ENCODE measurements around the gene MYO16. TPM values are rescaled to one million over a fixed set of nuclear protein-coding genes. Genes with fewer than 3 reads are reported as not detected.
A peak's percentile ranks its signal among the peaks of the same experiment; 100 is the strongest.

MYO16 gene
- total RNA-seq, 1 donor from 2014 or later = 2.9 TPM

GRCh38 chr13:108932196-108932595, 302.8 kb downstream of the MYO16 start:
- no peak for DNase-seq (ENCODE audit: low spot score)

DNA sequence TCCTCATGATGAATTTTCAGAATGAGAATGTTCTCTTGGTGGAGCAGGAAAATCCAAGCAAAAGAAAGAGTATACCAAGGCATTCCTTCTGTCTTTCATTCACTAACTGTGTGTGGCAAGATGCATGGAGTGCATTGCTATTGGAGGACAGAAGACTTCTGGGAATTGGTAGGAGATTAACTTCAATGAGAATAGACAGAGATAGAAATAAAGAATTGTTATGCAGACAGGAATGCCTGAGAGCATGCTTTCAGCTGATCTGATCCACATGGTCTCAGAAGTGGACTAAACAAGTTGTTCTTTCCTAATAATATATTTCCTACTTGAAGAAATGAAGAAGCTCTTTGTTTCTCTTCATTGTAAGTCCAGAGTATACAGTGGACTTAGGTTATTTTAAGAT, 303.6 kb downstream of the MYO16 start:
- no peak for DNase-seq (ENCODE audit: low spot score)

GRCh38 chr13:108938155-108938554, 308.7 kb downstream of the MYO16 start:
- no peak for DNase-seq (ENCODE audit: low spot score)

GRCh38 chr13:108940121-108940520, 310.7 kb downstream of the MYO16 start:
- DNase-seq (ENCODE audit: low spot score) = no peak

DNA sequence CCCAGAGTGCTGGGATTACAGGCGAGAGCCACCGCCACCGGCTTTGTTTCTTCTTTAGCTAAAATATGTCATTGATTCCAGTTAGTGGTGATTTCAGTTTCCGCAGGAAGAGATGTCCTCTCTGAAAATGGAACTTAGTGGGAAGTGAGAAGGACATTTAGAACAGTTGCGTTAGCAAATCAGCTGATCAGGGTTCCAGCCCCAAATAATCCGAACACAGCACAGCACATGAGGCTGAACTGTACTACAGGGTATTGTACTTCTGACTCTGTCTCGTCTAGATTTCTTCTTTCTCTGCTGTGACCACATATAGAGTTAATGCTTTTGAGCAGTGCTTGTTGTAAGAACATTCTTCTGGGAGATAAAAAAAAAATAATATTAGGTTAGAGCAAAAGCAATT, 314.4 kb downstream of the MYO16 start:
- DNase-seq (ENCODE audit: low spot score) = no peak

DNA sequence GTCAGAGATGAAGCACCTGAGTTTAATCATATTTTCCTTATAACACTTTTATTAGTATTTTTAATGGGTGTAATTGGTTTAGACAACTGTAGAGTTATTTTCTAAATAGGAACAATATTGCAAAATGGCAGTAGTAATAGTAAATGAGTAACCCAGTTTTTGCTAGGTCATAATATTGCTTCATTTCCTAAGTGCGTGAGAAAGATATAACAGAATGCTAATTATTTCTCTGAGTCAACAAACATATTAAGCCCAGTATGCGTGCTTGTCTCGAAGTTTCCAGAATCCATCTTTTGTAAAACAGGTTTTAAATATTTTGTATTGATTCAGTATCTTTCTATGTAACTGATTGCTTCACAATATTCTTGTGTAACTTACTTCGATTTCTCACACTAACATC, 315.3 kb downstream of the MYO16 start:
- DNase-seq (ENCODE audit: low spot score) = no peak

- no peak for DNase-seq (ENCODE audit: low spot score)
Observed at GRCh38 chr13:108947551-108948030, 318.2 kb downstream of the MYO16 start.

DNA sequence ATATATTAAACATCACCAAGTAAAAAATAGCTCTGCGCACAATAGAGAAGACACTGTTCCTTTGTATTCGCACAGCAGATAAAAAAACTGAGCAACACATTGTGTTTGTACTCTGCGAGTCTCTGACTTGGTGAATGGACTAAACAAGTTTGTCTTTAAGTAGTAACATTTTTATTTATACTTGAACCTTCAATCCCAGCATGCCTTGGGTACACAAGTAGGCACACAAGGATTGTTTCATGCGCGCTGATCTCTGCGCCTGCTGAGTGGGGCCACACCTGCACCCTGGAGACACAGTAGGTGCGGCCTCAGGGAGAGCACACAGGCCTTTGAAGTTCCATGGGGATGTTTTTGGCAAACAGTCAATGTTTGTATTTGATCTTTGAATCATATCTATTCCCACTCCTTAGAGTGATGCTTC, 318.9 kb downstream of the MYO16 start:
- no peak for DNase-seq (ENCODE audit: low spot score)

- no peak for DNase-seq (ENCODE audit: low spot score)
Observed at GRCh38 chr13:108950333-108951010, 321.1 kb downstream of the MYO16 start.

GRCh38 chr13:108955741-108956140, 326.3 kb downstream of the MYO16 start:
- DNase-seq (ENCODE audit: low spot score) = no peak

DNA sequence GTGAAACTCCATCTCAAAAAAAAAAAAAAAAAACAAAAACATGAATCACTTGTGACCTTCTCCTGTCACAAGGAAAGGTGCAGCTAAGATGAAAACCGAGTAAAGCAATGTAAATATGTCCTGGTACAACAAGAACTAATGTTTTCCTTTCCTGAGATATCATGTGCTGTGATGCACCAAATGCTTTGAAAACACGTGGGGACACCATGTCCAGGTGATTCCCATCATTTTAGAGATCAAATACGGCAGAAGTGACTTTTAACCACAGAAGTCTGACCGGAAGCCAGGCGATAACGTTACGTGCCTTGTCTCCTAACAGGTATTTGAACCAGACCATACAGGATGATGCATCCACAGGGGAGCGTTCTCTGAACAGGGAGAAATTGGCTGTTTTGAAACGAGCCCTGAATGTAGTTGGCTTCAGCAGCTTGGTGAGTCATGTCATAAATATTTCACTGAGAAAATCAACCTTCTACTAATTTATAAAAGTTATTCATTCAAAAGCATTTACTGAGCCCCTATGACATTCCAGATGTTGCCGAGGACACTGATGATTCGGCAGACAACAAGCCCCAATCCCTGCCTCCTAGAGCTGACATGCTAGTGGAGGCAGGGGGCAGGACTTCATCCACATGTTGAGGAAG, 328.1 kb downstream of the MYO16 start:
- DNase-seq (ENCODE audit: low spot score) = peak; percentile 47

GRCh38 chr13:108958013-108958376, 328.6 kb downstream of the MYO16 start:
- DNase-seq (ENCODE audit: low spot score) = no peak

- no peak for DNase-seq (ENCODE audit: low spot score)
Observed at GRCh38 chr13:108959234-108959633, 329.8 kb downstream of the MYO16 start.

DNA sequence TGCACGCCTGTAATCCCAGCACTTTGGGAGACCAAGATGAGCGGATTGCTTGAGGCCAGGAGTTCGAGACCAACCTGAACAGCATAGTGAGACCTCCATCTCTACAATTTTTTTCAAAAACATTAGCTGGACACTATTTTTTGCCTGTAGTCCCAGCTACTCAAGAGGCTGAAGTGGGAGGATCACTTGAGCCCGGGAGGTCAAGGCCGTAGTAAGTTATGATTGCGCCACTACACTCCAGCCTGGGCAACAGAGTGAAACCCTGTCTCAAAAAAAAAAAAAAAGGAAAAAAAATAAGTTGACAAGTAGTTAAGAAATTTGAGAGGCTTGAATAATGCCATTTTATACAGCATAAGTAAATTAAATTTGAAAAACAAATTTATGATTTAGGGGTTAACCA, 330.6 kb downstream of the MYO16 start:
- no peak for DNase-seq (ENCODE audit: low spot score)

GRCh38 chr13:108961542-108962125, 332.2 kb downstream of the MYO16 start:
- peak; percentile 46 for DNase-seq (ENCODE audit: low spot score)

GRCh38 chr13:108962654-108963053, 333.2 kb downstream of the MYO16 start:
- no peak for DNase-seq (ENCODE audit: low spot score)

DNA sequence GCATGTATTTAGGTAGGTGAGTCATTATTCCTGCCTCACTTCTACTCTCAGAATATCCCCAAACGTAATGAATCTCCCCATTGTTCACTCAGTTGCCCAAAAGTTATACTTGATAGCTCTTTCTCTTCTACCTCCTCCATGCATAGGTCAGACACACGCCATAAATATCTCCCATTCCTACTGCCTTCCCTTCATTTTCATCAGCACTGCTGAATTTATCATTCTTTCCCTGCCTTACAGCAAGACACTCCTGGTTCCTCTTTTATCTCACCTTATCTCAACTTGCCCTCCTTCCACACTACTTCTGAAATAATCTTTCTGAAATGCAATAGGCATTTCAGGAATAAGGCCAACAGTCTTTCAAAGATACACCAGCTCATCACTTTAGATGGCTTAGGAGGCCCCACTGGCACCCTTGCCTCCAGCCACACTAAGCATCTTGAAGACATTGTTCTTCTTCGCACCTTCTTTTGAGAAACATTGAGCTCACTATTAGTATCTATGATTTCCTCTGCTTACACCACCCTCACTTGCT, 333.9 kb downstream of the MYO16 start:
- DNase-seq (ENCODE audit: low spot score) = no peak

- no peak for DNase-seq (ENCODE audit: low spot score)
Observed at GRCh38 chr13:108963846-108964600, 334.6 kb downstream of the MYO16 start.

- DNase-seq (ENCODE audit: low spot score) = no peak
Observed at GRCh38 chr13:108964606-108965005, 335.2 kb downstream of the MYO16 start.

- no peak for DNase-seq (ENCODE audit: low spot score)
Observed at GRCh38 chr13:108967371-108967770, 338.0 kb downstream of the MYO16 start.

DNA sequence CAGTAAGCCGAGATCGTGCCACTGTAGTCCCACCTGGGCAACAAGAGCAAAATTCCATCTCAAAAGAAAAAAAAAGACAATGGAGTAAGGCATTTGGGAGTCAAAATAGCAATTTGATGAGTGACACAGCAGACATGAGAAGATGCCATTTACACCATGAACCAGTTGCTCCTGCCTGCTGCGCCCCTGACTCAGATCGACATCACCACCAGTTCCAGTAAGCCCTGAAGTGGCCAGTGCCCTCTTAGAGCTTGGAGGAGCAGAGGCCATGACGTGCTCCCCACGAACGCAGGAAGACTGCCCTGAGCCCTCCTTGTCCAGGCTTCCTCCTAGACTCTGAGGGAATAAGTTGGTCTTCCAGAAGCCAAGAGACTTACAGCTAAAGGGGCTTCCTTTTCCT, 339.2 kb downstream of the MYO16 start:
- no peak for DNase-seq (ENCODE audit: low spot score)

DNA sequence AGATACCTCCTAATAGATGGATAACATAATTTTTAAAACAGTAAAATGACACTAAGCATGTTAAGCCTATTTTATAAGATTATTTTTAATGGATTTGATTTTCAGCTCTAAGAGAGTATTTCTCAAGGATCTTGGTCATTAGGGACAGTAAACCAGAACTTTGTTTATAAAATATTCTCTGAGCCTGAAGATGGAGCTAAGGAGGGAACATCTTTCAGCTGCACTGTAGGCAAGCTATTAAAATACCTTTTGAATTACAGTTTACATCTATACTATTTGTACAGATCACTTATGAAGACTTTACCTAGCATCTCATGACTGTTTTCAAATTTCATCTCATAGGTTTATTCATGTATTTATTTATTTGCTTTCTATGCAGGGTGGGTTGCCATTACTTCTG, 345.3 kb downstream of the MYO16 start:
- DNase-seq (ENCODE audit: low spot score) = no peak

Data from umbilical cord (tissue), 2 donors.